ENCODE data around the gene SMIM9.
A peak's percentile ranks its signal among the peaks of the same experiment; 100 is the strongest.
"Not testable (repeated sequence)": the region's sequence is repeated elsewhere in the genome, so short reads cannot be mapped to it uniquely, and the experiment has no call there.

Gene SMIM9

DNA sequence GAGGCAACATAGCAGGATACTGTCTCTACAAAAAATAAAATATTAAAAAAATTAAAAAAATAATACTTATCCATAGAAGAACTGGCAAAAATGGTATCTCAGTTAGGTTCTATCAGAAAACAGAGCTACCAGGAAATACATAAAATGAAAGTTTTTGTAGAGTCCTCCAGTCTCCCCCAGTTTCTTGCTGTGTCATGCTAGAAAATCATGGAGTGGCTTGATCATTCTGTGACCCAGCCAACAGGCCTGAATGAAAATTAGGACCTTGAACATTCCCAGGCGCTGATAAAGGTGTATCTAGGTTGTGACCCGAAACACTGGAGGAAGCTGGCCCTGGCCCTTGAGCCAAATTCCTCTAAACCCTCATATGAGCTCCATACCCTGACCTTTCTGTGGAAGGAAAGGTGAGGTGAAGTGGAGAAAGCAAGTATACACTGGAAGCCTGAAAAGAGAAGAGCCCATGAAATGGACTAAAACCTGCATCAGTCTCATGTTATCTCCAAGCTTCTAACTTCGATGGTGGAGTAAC lies 652 bp downstream of the SMIM9 start:
- H3K4me3 ChIP-seq (ENCODE audit: low read depth, low read length) = no peak overlapping the region
- TF ChIP-seq, protein P1, sequence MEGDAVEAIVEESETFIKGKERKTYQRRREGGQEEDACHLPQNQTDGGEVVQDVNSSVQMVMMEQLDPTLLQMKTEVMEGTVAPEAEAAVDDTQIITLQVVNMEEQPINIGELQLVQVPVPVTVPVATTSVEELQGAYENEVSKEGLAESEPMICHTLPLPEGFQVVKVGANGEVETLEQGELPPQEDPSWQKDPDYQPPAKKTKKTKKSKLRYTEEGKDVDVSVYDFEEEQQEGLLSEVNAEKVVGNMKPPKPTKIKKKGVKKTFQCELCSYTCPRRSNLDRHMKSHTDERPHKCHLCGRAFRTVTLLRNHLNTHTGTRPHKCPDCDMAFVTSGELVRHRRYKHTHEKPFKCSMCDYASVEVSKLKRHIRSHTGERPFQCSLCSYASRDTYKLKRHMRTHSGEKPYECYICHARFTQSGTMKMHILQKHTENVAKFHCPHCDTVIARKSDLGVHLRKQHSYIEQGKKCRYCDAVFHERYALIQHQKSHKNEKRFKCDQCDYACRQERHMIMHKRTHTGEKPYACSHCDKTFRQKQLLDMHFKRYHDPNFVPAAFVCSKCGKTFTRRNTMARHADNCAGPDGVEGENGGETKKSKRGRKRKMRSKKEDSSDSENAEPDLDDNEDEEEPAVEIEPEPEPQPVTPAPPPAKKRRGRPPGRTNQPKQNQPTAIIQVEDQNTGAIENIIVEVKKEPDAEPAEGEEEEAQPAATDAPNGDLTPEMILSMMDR (IDR thresholded peaks at IDR 0.05; ENCODE audit: low read depth, low read length, missing control alignments) = no peak
- DNase-seq (ENCODE audit: low read depth) = no peak

DNA sequence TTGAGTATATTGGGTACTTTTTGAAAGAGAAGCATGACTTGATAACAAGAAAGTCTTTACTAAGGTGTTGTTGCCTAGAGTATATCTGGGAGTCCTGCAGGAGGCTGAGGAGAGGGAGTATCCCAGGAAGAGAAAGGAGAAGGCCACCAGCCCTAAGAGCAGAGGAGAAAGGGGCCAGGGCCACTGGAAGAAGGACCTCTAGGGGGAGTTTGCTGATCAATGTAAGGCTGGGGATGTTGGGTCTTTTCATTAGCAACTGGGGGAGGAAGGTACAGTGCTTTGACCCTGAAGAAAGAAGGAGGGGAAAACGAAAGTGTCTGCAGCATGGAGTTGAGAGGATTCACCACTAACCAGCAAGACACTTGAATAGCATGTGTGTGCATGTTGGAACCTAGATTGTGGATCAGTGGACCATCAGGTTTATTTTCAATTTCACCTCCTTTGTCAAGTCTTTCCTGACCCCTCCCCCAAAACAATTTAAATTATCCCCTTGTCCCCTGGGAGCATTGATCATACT lies 4.5 kb downstream of the SMIM9 start:
- no peak for DNase-seq (ENCODE audit: low read depth)
- H3K4me3 ChIP-seq (ENCODE audit: low read depth, low read length) = no peak overlapping the region
- TF ChIP-seq, protein P1 (IDR thresholded peaks at IDR 0.05; ENCODE audit: low read depth, low read length, missing control alignments) = peak; percentile 6

DNA sequence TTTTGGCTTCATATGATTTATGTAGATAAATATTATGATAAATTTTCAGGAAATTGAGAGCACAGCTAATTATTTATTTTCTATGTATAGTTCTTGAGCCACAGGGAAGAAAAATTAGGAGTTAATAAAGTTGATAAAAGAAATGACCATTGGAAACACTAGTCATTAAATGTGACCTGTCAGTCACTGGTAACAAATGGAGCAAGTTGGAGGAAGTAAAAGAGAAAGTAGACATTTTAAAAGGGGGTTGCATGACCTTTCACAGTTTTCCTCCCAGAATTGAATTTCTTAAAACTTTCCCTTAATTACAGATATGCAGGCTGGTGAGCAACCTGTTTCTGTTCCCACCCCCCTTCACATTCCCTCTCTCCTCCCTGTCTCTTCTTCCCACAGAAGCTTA lies 5.3 kb downstream of the SMIM9 start:
- no peak for DNase-seq (ENCODE audit: low read depth)
- no peak overlapping the region for H3K4me3 ChIP-seq (ENCODE audit: low read depth, low read length)
- TF ChIP-seq, protein P1 (IDR thresholded peaks at IDR 0.05; ENCODE audit: low read depth, low read length, missing control alignments) = no peak

DNA sequence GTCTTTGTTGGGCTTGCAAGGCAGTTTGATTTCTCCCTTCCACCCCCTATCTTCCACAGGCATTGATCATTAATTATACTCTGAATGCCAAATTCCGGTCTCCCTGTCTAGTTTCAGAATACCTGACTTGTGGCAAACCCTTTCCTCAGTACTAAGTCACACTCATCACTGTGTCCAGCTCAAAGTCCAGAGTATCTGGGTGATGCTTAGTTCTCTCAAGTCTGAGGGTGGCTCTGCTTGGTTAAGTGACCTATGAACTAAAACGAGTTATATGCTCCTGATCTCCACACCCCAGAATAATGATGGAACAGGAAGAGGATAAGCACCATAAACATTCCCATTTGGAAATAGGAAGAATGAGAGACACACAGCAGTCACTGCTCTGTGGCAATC lies 6.5 kb downstream of the SMIM9 start:
- no peak for DNase-seq (ENCODE audit: low read depth)
- TF ChIP-seq, protein P1 (IDR thresholded peaks at IDR 0.05; ENCODE audit: low read depth, low read length, missing control alignments) = no peak
- H3K4me3 ChIP-seq (ENCODE audit: low read depth, low read length) = no peak overlapping the region

DNA sequence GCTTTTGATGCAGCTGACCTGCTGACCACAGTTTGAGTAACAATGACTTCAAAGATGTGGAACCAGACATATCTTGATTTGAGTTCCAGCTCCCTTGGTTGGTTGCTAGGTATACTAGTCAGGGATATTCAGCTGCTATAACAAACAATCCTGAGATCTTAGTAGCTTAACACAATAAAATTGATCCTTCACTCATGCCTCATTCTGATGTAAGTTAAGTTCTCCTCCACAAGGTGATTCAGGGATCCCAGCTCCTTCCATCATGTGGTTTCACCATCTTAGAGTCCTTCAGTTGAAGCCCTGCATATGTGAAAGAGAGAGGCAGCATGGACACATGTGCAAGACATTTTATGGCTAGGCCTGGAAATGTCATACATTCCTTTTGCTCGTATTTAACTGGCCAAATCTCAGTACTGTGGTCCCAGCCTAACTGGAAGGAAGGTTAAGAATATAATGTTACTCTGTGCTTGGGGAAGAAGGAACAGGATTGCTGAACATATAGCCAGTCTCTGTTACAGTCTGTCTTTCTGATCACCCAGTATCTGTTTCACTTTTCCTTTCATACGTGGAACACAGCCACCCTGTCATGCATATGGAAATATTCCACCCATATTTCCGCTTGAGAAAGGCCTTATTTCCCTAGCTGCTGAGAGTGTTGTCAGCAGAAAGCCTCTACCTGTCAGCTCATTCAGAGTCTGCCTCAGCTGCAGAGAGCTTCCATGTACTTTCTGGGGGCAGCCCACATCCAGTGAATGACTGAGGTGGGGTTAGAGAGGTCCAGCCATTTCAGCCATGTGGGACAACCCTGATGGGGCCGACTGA lies 7.1 kb downstream of the SMIM9 start:
- TF ChIP-seq, protein P1 (IDR thresholded peaks at IDR 0.05; ENCODE audit: low read depth, low read length, missing control alignments) = no peak
- no peak overlapping the region; the same call in 1 of the 2 replicates for H3K4me3 ChIP-seq (ENCODE audit: low read depth, low read length)

DNA sequence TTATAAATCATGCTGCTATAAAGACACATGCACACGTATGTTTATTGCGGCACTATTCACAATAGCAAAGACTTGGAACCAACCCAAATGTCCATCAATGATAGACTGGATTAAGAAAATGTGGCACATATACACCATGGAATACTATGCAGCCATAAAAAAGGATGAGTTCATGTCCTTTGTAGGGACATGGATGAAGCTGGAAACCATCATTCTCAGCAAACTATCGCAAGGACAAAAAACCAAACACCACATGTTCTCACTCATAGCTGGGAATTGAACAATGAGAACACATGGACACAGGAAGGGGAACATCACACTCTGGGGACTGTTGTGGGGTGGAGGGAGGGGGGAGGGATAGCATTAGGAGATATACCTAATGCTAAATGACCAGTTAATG lies 8.9 kb downstream of the SMIM9 start:
- not testable (repeated sequence) for DNase-seq (ENCODE audit: low read depth); H3K4me3 ChIP-seq (ENCODE audit: low read depth, low read length)

More for the DNA sequence above, 7.1 kb downstream of the SMIM9 start:
- DNase-seq (ENCODE audit: low read depth) = peak; percentile 49

DNA sequence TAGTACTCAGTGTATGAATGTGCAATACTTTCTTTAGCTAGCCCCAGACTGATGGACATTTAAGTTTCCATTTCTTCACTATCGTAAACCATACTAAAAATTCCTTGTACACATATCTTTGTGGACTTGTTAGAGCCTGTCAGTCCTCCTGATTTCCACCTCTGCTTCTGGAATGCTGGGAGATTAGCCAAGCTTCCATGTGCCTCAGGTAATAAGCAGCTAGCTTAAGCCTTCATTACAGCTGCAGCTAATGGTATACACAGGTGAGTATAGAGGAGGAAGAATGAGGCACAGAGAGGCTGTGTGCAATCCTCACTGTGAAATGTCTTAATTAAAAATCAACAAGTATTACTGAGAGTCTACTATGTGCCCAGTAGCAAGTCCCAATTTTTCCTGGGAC lies 9.8 kb downstream of the SMIM9 start:
- no peak for DNase-seq (ENCODE audit: low read depth)
- TF ChIP-seq, protein P1 (IDR thresholded peaks at IDR 0.05; ENCODE audit: low read depth, low read length, missing control alignments) = no peak
- no peak overlapping the region for H3K4me3 ChIP-seq (ENCODE audit: low read depth, low read length)

Measured in GM12864 (cell line).